GM12874 (cell line): ENCODE measurements around the gene TRPM3.

Experiments used
- CTCF ChIP-seq: IDR thresholded peaks from 2 replicates; pipeline ENCODE4 v1.5.1; 2011; ENCODE audit warnings: low read depth, mild to moderate bottlenecking, control low read depth, low read length, moderate library complexity; ENCODE audit not compliant: insufficient read depth

The TRPM3 gene

GRCh38 chr9:70566066-70566465 lies 555.4 kb downstream of the TRPM3 start:
- no peak for TF ChIP-seq CTCF

GRCh38 chr9:70564468-70565335 lies 556.7 kb downstream of the TRPM3 start:
- TF ChIP-seq CTCF, result no peak

GRCh38 chr9:70563431-70564204 lies 557.8 kb downstream of the TRPM3 start:
- TF ChIP-seq CTCF, result no peak

- no peak for TF ChIP-seq CTCF
Observed at GRCh38 chr9:70563010-70563409, 558.4 kb downstream of the TRPM3 start.

GRCh38 chr9:70561786-70562395 lies 559.5 kb downstream of the TRPM3 start:
- no peak for TF ChIP-seq CTCF

GRCh38 chr9:70561111-70561510 lies 560.3 kb downstream of the TRPM3 start:
- TF ChIP-seq CTCF, result no peak

GRCh38 chr9:70559102-70559501 lies 562.3 kb downstream of the TRPM3 start:
- TF ChIP-seq CTCF, result no peak
